Left lung (tissue), 10 donors: ENCODE measurements around the gene TRAF2. TPM values are rescaled to one million over a fixed set of nuclear protein-coding genes. Genes with fewer than 3 reads are reported as not detected.
A peak's percentile ranks its signal among the peaks of the same experiment; 100 is the strongest.

Source experiments
- ATAC-seq: fragments of 200-7000 bp; cut with Tn5 transposase; one replicate; pipeline ENCODE4 v1.9.1; 2020; ENCODE audit warnings: moderate library complexity
- DNase-seq, 4 donors: peaks; one replicate each; pipeline ENCODE4 v3.0.0-alpha.2; 2013 to 2020
- H3K27ac ChIP-seq, 2 donors: fragments of 200-600 bp; sonication (generic) in 1 of 2; one replicate each; pipeline versions ENCODE4 v1.5.0 to v1.8.0; 2020 to 2021
- H3K27me3 ChIP-seq, 2 donors: fragments of 200-600 bp; sonication (generic) in 1 of 2; one replicate each; pipeline versions ENCODE4 v1.5.0 to v1.8.0; 2020 to 2021
- H3K36me3 ChIP-seq, 2 donors: fragments of 200-600 bp; sonication (generic) in 1 of 2; one replicate each; pipeline versions ENCODE4 v1.5.0 to v1.8.0; 2020 to 2021
- H3K4me1 ChIP-seq, 2 donors: fragments of 200-600 bp; one replicate each; pipeline ENCODE4 v1.8.0; 2021
- H3K4me3 ChIP-seq, 2 donors: fragments of 200-600 bp; sonication (generic) in 1 of 2; one replicate each; pipeline versions ENCODE4 v1.5.0 to v1.8.0; 2020 to 2021; ENCODE audit warnings: mild to moderate bottlenecking in 1 of 2
- H3K9me3 ChIP-seq, 2 donors: fragments of 200-600 bp; sonication (generic) in 1 of 2; one replicate each; pipeline versions ENCODE4 v1.5.0 to v1.8.0; 2020 to 2021
- CTCF ChIP-seq, 2 donors: fragments of 200-600 bp; sonication (generic) in 1 of 2; IDR thresholded peaks; one replicate each; pipeline versions ENCODE4 v1.5.0 to v1.8.0; 2021; ENCODE audit warnings: antibody characterized with exemption in 2 of 2
- intact Hi-C, 2 donors: fragments of 100-400 bp; cut with DNase I; formaldehyde crosslinking; loops; one replicate each; pipeline versions ENCODE4 v1.11.2 to v1.14.2; 2022
- microRNA-seq, 2 donors: library from miRNA; unstranded; fragments of <30 nt; microRNA quantifications; one replicate each; pipeline ENCODE4, GENCODE V29; 2019
- polyA plus RNA-seq, 6 donors: library from polyadenylated mRNA; unstranded; fragments of 120-200 nt; gene quantifications; one replicate each; pipeline ENCODE4 v1.2.1, GENCODE V29; 2013; ENCODE audit not compliant: insufficient read length in 6 of 6
- total RNA-seq, 2 donors: library from RNA; stranded (reverse); fragmentation: NEBNext Ultra II Directional; extraction: Animal tissue kit (Norgen Biotek cat#: 25700); gene quantifications; one replicate each; pipeline ENCODE4 v1.2.1, GENCODE V29; 2021
- donor health status: DM: no; HTN: yes; CAD: no.
- donor health status: DM: no; HTN: no; CAD: no.

Gene TRAF2
- total and polyA plus RNA-seq, 8 donors, result 12.4 to 22.4 (median 15.9) TPM

- Histone ChIP-seq H3K9me3 (no peaks in the 10 kb centered on the region), H3K27ac (peak overlapping the region; percentile 59 to 63), H3K27me3 (peaks cover 0 to 30% of the 10 kb centered on the region in 2 donors), H3K4me3 (no peak overlapping the region), H3K36me3 (no peaks in the 10 kb centered on the region), H3K4me1 (peaks cover 17 to 44% of the 10 kb centered on the region in 2 donors)
- intact Hi-C loops, result no loop called here
- no peak for DNase-seq
- ATAC-seq, result peak; percentile 4
- TF ChIP-seq CTCF (IDR thresholded peaks at IDR 0.05), result no peak
Measured at GRCh38 chr9:136974817-136975535, 88.7 kb downstream of the TRAF2 start.

GRCh38 chr9:136975644-136976043 is 89.3 kb downstream of the TRAF2 start:
- H3K4me1 ChIP-seq, result peaks cover 17 to 44% of the 10 kb centered on the region in 2 donors
- DNase-seq (no peak), ATAC-seq (peak; percentile 4)
- H3K4me3 ChIP-seq, result no peak overlapping the region
- H3K27me3 ChIP-seq, result peaks cover 0 to 30% of the 10 kb centered on the region in 2 donors
- intact Hi-C loops, result no loop called here
- peak overlapping the region; percentile 59 to 63 for H3K27ac ChIP-seq
- no peaks in the 10 kb centered on the region for H3K9me3 ChIP-seq
- H3K36me3 ChIP-seq, result no peaks in the 10 kb centered on the region
- TF ChIP-seq CTCF (IDR thresholded peaks at IDR 0.05), result peak in 1 of 2 donors; percentile 32

Small RNAs within 50 kb of the gene (microRNA-seq; reads per million reads assigned to microRNA genes)
- gene MIR4479, result 0.82 to 1.2 reads per million in 2 donors

Other genes starting within 250 kb of the TRAF2 start
- 100 to 1,000 TPM; 105 to 165 TPM for gene EGFL7, start 223.6 kb upstream of the TRAF2 start, total RNA-seq
- 100 to 1,000 TPM in 2 of 6 donors, 10 to 100 TPM in 4; 65.7 to 139 (median 90.9) TPM for gene EGFL7, start 223.6 kb upstream of the TRAF2 start, polyA plus RNA-seq
- 100 to 1,000 TPM; 127 to 170 TPM for gene AGPAT2, start 199.1 kb upstream of the TRAF2 start, total RNA-seq
- gene AGPAT2, start 199.1 kb upstream of the TRAF2 start, polyA plus RNA-seq, result 10 to 100 TPM; 24.9 to 48.3 (median 31.9) TPM
- gene DIPK1B, start 173.9 kb upstream of the TRAF2 start, total RNA-seq, result 10 to 100 TPM; 12.6 to 12.7 TPM
- 10 to 100 TPM; 23.7 to 37.4 (median 30.6) TPM for gene DIPK1B, start 173.9 kb upstream of the TRAF2 start, polyA plus RNA-seq
- gene LCN10, start 143.6 kb upstream of the TRAF2 start, total RNA-seq, result 10 to 100 TPM in 1 of 2 donors, under 1 TPM in 1; 0.32 to 10.0 TPM
- under 1 TPM in 4 of 6 donors, not detected in 2; 0.11 to 0.44 (median 0.21) TPM for gene LCN10, start 143.6 kb upstream of the TRAF2 start, polyA plus RNA-seq
- 10 to 100 TPM in 1 of 2 donors, under 1 TPM in 1; 0.38 to 18.9 TPM for gene LCN6, start 138.0 kb upstream of the TRAF2 start, total RNA-seq
- gene LCN6, start 138.0 kb upstream of the TRAF2 start, polyA plus RNA-seq, result not detected
- not detected for gene LCN8, start 128.3 kb upstream of the TRAF2 start, total RNA-seq
- not detected for gene LCN8, start 128.3 kb upstream of the TRAF2 start, polyA plus RNA-seq
- gene LCN15, start 122.0 kb upstream of the TRAF2 start, total RNA-seq, result not detected
- under 1 TPM in 5 of 6 donors, not detected in 1; 0.06 to 0.18 (median 0.07) TPM for gene LCN15, start 122.0 kb upstream of the TRAF2 start, polyA plus RNA-seq
- gene TMEM141, start 95.2 kb upstream of the TRAF2 start, total RNA-seq, result 10 to 100 TPM; 74.3 to 76.6 TPM
- gene TMEM141, start 95.2 kb upstream of the TRAF2 start, polyA plus RNA-seq, result 10 to 100 TPM; 49.3 to 57.7 (median 52.8) TPM
- gene CCDC183, start 90.2 kb upstream of the TRAF2 start, total RNA-seq, result under 1 TPM in 1 of 2 donors, not detected in 1; 0.44 TPM
- gene CCDC183, start 90.2 kb upstream of the TRAF2 start, polyA plus RNA-seq, result 10 to 100 TPM in 4 of 6 donors, 1 to 10 TPM in 2; 5.3 to 11.7 (median 10.0) TPM
- gene RABL6, start 78.6 kb upstream of the TRAF2 start, total RNA-seq, result 10 to 100 TPM; 75.9 to 80.8 TPM
- gene RABL6, start 78.6 kb upstream of the TRAF2 start, polyA plus RNA-seq, result 10 to 100 TPM; 49.5 to 71.5 (median 56.1) TPM
- 1 to 10 TPM; 1.7 to 2.6 TPM for gene AJM1, start 44.0 kb upstream of the TRAF2 start, total RNA-seq
- gene AJM1, start 44.0 kb upstream of the TRAF2 start, polyA plus RNA-seq, result 1 to 10 TPM in 4 of 6 donors, under 1 TPM in 2; 0.59 to 1.8 (median 1.1) TPM
- 100 to 1,000 TPM; 118 to 151 TPM for gene PHPT1, start 37.1 kb upstream of the TRAF2 start, total RNA-seq
- 100 to 1,000 TPM in 2 of 6 donors, 10 to 100 TPM in 4; 66.1 to 124 (median 90.3) TPM for gene PHPT1, start 37.1 kb upstream of the TRAF2 start, polyA plus RNA-seq
- gene MAMDC4, start 34.2 kb upstream of the TRAF2 start, total RNA-seq, result 10 to 100 TPM; 14.7 to 16.0 TPM
- gene MAMDC4, start 34.2 kb upstream of the TRAF2 start, polyA plus RNA-seq, result 1 to 10 TPM; 5.3 to 9.9 (median 7.4) TPM
- 100 to 1,000 TPM; 247 to 288 TPM for gene EDF1, start 20.2 kb upstream of the TRAF2 start, total RNA-seq
- 100 to 1,000 TPM; 339 to 408 (median 377) TPM for gene EDF1, start 20.2 kb upstream of the TRAF2 start, polyA plus RNA-seq
- gene FBXW5, start 58.2 kb downstream of the TRAF2 start, total RNA-seq, result 100 to 1,000 TPM in 1 of 2 donors, 10 to 100 TPM in 1; 98.5 to 111 TPM
- gene FBXW5, start 58.2 kb downstream of the TRAF2 start, polyA plus RNA-seq, result 10 to 100 TPM; 33.0 to 59.6 (median 43.6) TPM
- gene C8G, start 58.7 kb downstream of the TRAF2 start, total RNA-seq, result 1 to 10 TPM; 1.2 TPM
- gene C8G, start 58.7 kb downstream of the TRAF2 start, polyA plus RNA-seq, result under 1 TPM; 0.47 to 0.90 (median 0.72) TPM
- 1 to 10 TPM; 2.1 to 4.5 TPM for gene LCN12, start 65.8 kb downstream of the TRAF2 start, total RNA-seq
- 10 to 100 TPM in 5 of 6 donors, 1 to 10 TPM in 1; 7.0 to 28.0 (median 17.6) TPM for gene LCN12, start 65.8 kb downstream of the TRAF2 start, polyA plus RNA-seq
- 100 to 1,000 TPM; 133 to 137 TPM for gene PTGDS, start 91.0 kb downstream of the TRAF2 start, total RNA-seq
- 10 to 100 TPM; 23.7 to 59.8 (median 31.2) TPM for gene PTGDS, start 91.0 kb downstream of the TRAF2 start, polyA plus RNA-seq
- gene LCNL1, start 96.5 kb downstream of the TRAF2 start, total RNA-seq, result 1 to 10 TPM; 2.0 to 2.3 TPM
- gene LCNL1, start 96.5 kb downstream of the TRAF2 start, polyA plus RNA-seq, result 1 to 10 TPM in 4 of 6 donors, under 1 TPM in 2; 0.38 to 2.7 (median 1.1) TPM
- gene PAXX, start 105.9 kb downstream of the TRAF2 start, total RNA-seq, result 10 to 100 TPM; 34.2 to 56.6 TPM
- gene PAXX, start 105.9 kb downstream of the TRAF2 start, polyA plus RNA-seq, result 10 to 100 TPM; 28.1 to 47.6 (median 33.7) TPM
- 10 to 100 TPM; 39.7 to 85.4 TPM for gene CLIC3, start 110.1 kb downstream of the TRAF2 start, total RNA-seq
- 10 to 100 TPM; 30.7 to 56.2 (median 42.2) TPM for gene CLIC3, start 110.1 kb downstream of the TRAF2 start, polyA plus RNA-seq
- gene ABCA2, start 141.7 kb downstream of the TRAF2 start, total RNA-seq, result 10 to 100 TPM; 34.5 to 34.8 TPM
- 10 to 100 TPM; 20.8 to 33.8 (median 28.6) TPM for gene ABCA2, start 141.7 kb downstream of the TRAF2 start, polyA plus RNA-seq
- 1 to 10 TPM in 1 of 2 donors, under 1 TPM in 1; 0.17 to 2.9 TPM for gene FUT7, start 145.6 kb downstream of the TRAF2 start, total RNA-seq
- under 1 TPM in 3 of 6 donors, not detected in 3; 0.08 to 0.11 (median 0.09) TPM for gene FUT7, start 145.6 kb downstream of the TRAF2 start, polyA plus RNA-seq
- 100 to 1,000 TPM; 104 to 105 TPM for gene NPDC1, start 159.7 kb downstream of the TRAF2 start, total RNA-seq
- gene NPDC1, start 159.7 kb downstream of the TRAF2 start, polyA plus RNA-seq, result 10 to 100 TPM; 24.4 to 48.9 (median 25.2) TPM
- gene ENTPD2, start 167.5 kb downstream of the TRAF2 start, total RNA-seq, result under 1 TPM; 0.71 to 0.87 TPM
- 1 to 10 TPM; 1.7 to 4.7 (median 3.0) TPM for gene ENTPD2, start 167.5 kb downstream of the TRAF2 start, polyA plus RNA-seq
- 1 to 10 TPM; 2.7 to 4.6 TPM for gene SAPCD2, start 184.0 kb downstream of the TRAF2 start, total RNA-seq
- 10 to 100 TPM in 3 of 6 donors, 1 to 10 TPM in 3; 8.5 to 15.1 (median 10.4) TPM for gene SAPCD2, start 184.0 kb downstream of the TRAF2 start, polyA plus RNA-seq
- 10 to 100 TPM; 28.1 to 43.1 TPM for gene UAP1L1, start 191.0 kb downstream of the TRAF2 start, total RNA-seq
- gene UAP1L1, start 191.0 kb downstream of the TRAF2 start, polyA plus RNA-seq, result 1 to 10 TPM; 4.6 to 8.8 (median 6.0) TPM
- 10 to 100 TPM; 51.5 to 54.9 TPM for gene MAN1B1, start 200.5 kb downstream of the TRAF2 start, total RNA-seq
- 10 to 100 TPM; 62.7 to 74.9 (median 66.9) TPM for gene MAN1B1, start 200.5 kb downstream of the TRAF2 start, polyA plus RNA-seq
- gene DPP7, start 228.2 kb downstream of the TRAF2 start, total RNA-seq, result 100 to 1,000 TPM; 144 to 165 TPM
- 10 to 100 TPM; 35.8 to 53.6 (median 47.7) TPM for gene DPP7, start 228.2 kb downstream of the TRAF2 start, polyA plus RNA-seq